Mucosa of gallbladder (tissue), 1 donor: ENCODE results near the gene WDR45B. TPM values are rescaled to one million over a fixed set of nuclear protein-coding genes. Genes with fewer than 3 reads are reported as not detected.

Source experiments
- DNase-seq: peaks from one replicate; pipeline ENCODE4 v3.0.0-alpha.2; 2020; ENCODE audit warnings: low spot score
- total RNA-seq: library from RNA; stranded (reverse); gene quantifications from one replicate; pipeline ENCODE4 v1.2.1, GENCODE V29; 2021
- donor health status: DM: no; HTN: no; CAD: no.

WDR45B gene
- total RNA-seq, result 86.6 TPM

DNA sequence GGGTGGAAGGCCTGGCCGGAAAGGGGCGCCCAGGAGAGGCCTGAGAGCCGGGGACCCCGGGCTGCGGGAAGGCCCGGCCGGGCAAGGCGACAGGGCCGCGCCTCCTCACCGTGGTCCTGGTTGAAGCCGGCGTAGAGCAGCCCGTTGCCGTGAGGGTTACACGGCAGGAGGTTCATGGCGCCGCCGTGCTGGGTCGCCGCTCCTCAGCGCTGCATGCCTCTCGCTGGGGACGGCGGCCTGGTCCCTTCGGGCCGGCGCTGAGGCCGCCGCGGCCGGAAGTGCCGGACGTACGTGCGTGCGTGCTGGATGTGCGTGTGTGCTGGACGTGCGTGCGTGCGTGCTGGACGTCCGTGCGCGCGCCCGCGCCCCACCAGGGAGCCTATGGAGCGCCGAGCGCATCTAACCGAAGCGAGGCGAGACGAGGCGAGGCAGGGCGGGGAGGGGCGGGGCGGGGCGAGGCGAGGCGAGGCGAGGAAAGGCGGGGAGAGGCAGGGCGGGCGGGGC, at the start of gene WDR45B:
Gene WDR45B (minus strand): TSS at position 280 of the 504 bp plus-strand sequence. CDS start 104 bp downstream, at position 176.
- DNase-seq, result peak; percentile 95

DNA sequence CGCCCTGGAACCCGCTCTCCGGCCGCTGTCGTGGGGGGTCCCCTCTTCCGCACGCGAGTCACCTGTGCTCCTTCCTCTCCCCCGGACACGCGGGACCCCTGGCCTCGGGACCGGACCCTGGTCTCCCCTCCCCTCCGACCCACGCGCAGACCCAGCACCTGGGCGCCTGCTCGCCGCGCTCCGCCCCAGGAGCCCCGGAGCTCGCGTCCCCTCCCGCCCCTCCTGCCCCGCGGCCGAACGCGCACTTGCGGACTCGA, 49.5 kb upstream of the WDR45B start:
- no peak for DNase-seq

DNA sequence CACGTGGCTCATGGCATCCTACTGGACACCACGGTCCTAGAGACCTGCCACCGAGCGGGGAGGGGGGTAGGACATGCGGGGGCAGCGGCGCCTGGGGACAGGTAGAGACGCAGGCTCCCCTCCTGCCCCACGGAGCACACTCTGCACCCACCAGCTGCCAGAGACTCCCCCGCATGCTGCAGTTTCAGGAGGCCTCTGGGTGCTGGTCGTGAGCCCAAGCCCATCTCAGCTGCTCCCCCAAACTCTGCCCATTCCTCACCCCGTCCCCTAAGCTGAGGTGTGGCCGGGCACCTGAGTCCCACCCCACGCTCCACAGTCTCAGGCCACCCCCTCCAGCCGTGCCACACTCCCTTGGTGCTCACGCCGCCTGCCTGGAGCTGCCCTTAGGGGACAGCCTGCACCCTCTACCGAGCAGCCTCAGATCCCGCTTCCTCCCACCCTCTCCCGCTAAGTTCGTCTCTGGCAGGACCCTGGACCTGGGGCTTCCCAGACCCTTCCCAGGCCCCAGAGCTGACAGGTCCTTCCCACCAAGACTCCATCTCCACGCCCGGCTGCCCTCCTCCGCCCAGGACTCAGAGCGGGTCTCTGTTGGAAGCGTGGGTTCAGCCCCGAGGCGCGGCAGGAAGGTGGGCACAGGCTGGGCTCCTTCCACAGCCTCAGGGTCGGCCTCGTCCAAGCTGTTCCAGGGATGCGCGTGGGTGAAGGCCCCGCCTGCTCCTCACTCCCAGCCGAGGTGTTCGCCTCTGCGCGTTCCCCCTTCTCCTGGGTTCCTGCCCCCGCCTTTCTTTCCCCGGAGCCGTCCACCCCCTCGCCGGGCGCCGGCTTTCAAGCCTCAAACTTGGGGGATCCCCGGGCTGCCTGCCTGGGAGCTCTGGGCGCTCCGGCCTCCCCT, 48.9 kb upstream of the WDR45B start:
- DNase-seq, result no peak

DNA sequence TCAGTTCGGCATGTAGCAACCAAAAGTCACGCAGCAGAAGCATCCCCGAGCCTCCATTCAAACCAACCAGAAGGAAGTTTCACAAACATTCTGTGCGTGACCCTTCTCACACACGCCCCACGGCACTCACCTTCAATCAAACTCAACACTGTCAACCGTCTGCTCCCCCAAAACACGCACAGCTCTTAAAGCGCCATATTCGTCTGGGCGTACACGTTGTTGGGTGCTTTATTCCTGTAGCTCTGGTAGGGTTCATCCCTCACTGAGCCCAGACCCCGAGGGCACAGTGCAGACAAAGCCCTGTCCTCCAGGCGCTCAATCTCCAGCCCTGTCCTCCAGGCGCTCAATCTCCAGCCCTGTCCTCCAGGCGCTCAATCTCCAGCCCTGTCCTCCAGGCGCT, 48.0 kb upstream of the WDR45B start:
- DNase-seq, result no peak

DNA sequence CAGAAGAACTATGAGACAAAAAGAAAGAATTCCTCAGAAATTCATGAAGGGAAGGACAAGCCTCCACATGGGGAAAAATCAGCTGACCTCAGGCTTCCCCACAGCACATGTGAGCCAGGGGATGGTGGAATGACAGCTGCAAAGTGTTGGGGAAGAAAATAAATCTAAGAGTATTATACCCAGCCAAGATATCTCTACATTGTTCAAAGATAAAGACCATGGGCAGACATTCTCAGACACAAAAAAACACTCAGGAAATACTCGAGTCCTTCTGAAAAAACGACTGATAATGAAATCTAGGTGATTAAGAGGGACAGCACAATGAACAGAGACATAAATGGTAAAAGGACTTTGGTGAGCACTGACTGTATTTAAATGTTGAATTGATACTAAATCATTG, 46.4 kb upstream of the WDR45B start:
- no peak for DNase-seq

DNA sequence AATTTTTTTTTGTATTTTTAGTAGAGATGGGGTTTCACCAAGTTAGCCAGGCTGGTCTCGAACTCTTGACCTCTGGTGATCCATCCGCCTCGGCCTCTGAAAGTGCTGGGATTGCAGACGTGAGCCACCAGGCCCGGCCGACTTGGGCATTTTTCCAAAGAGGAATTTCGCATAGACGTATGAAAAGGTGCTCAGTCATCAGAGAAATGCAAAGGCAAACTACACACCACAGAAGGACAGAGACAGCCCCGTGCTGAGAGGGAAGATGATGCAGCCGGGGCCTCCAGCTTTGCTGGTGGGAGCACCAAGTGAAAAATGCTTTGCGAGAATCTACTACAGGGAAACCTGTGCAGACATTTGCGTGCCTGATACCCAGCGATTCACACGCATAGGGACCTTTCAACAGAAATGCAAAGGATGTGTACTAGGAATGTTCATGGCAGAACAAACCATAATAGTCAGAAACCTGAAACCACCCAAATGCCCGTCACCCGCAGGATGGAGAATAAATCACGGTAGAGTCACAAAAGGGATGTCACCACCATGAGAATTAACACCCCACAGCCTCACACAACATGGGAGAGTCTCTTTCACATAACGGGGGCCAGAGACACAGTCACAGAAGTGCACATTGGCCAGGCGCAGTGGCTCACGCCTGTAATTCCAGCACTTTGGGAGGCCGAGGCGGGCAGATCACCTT, 45.1 kb upstream of the WDR45B start:
- DNase-seq, result no peak

DNA sequence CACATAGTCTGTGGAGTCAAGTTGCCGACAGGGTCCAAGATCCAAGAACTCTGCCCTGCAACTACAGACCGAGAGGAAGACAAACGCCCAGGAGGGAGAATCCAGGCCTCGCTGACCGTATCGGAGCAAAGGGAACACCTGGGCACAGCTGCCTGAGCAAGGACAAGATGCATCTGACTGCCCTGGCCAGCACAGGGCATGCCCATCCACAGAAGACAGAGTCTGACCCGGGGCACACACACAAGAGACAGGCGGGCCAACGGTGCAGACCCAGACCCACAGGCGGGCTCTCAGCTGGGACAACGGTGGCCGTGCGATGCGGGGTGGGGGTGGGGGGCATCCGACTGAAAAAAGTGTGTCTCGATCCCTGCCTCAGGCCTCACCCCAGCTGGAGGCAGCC, 44.0 kb upstream of the WDR45B start:
- no peak for DNase-seq

DNA sequence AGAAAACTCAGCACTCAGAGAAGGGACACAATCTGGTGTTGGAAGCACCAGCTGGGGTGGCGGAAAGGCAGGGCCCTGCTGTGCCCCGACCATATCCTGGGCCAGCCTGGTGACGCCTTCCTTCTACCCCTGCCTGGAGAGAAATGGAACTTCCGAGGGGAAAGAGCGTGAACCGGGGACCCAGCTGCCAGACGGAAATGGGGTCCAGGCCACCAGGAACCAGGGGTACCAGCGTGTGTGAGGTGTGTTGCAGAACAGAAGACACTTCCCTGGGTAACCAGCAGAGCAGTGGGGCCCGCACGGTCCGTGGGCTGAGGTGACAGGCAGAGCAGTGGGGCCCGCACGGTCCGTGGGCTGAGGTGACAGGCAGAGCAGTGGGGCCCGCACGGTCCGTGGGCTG, 43.5 kb upstream of the WDR45B start:
- no peak for DNase-seq

DNA sequence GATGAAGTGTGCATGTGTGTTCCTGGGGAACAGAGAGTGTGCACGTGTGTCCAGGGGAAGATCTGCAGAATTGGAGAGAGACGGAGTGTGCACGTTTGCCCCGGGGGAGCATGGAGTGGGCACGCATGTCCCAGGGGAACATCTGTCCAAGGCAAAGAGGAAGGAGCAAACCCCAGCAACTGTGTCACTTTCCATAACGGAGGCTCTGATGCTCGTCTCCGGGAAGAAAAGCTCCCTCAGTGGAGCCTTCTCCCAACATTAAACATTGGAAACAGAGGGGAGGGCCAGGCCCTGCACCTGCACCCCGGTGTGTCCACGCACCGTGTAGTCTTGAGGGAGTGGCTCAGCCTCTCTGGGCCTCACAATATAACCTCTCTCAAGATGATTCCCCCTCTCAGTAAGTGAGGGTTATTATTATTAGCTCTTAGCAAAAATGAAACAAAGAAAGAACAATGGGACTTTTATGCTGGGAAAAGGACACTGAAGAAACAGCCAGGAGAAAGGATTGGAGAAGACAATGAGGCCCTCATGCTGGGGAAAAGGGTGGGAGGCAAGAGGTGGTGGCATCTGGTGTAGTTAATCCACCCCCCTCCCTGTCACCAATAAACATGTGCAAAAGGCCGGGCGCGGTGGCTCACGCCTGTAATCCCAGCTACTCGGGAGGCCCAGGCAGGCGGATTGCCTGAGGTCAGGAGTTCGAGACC, 42.7 kb upstream of the WDR45B start:
- no peak for DNase-seq

DNA sequence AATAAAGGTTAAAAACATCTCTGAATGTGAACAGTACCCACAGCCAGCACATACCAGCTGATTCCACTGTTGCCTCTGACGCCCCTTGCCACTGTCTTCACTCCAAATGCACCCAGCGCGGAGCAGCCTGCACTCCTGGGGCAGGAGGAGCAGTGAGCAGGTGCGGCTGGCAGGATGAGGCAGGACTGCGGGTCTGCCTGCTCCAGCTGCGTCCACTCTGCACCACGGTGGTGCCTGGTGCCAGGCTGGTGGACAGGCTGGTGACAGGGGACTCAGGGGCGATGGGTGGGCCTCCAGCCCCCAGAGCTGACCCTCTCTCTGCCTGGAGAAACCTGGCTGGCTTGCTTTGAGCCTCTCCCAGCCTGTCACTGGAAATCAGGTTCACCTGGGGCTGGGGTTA, 40.8 kb upstream of the WDR45B start:
- DNase-seq, result no peak

DNA sequence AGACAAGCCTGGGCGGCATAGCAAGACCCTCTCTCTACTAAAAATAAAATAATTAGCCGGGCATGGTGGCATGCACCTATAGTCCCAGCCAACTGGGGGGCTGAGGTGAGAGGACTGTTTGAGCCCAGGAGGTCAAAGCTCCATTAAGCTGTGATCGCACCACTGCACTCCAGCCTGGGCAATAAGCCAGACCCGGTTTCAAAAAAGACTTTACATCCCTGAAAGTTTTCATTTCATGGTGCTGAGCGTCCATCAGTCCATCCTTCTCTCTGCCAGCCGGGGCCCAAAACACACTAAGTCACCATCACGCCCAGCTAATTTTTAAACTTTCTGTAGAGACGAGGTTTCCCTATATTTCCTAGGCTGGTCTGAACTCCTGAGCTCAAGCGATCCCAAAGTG, 39.6 kb upstream of the WDR45B start:
- DNase-seq, result no peak

DNA sequence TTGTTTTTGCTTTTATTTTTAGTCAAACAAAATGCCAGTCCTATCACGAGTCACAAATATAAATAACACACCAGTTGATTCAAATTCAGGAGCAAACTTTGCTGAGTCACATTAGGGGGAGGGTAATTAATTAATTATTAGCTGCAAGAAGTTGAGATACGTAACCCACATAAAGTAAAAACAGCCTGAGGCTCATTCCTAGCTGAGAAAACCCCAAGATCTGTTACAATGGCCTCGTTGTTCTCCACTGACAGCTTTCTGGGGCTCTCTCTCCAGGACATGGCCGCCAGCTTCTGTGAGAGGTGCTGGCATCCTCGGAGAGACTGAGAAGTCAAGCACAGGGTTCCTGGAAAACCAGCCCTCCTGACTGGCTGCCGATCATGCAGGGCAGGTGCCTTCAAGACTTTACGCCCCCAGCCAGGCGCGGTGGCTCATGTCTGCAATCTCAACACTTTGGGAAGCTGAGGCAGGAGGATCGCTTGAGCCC, 39.2 kb upstream of the WDR45B start:
- no peak for DNase-seq

DNA sequence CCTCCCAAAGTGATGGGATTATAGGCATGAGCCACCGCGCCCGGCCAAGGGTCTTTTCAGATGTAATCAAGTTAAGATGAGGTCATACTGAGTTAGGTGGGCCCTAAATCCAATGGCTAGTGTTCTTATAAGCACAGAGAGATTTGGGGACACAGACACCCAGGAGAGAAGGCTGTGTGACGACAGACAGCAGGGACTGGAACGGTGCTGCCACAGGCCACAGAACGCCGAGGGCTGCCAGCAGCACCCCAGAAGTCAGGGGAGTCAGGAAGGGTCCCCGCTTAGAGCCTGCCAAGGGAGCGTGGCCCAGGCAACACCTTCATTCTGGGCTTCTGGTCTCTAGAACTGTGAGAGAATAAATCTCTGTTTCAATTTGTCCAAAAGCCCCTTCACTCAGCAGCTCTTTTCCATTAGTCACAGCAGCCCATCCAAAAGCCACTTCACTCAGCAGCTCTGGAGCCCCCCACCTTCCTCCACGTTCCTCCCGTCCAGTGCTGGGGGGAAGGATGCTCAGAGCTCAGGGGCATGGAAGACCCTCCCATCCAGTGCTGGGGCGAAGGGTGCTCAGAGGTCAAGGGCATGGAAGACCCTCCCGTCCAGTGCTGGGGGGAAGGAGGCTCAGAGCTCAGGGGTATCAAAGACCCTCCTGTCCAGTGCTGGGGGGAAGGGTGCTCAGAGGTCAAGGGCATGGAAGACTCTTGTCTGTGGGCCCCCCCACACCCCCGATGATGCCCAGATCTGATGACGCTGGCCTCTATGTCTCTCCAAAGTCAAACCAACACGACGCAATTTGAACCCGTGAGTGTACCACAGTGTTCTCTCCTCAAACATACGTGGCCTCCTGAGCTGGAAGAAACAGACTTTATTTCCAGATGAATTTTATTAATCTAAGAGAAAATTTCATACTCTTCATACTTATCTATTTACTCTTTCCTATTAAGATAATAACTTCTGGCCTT, 38.4 kb upstream of the WDR45B start:
- DNase-seq, result no peak

DNA sequence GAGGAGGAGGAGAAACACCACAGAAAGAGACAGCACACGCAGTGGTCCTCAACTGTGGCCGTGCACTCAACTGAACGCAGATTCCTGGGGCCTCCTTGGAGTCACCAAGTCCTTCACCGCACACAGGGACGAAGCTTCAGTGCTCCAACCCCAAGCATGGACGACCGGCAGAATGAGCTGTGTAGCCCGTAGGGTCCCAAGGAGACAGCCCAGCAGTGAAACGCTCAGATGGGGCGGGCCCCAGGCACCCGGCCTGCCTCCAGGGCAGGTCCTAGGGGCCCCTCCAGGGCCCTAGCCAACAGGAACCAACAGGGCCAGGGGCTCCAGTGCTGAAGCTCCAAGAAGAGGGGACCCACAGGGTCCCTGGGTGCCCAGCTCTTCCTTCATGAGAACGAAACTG, 37.0 kb upstream of the WDR45B start:
- DNase-seq, result no peak

DNA sequence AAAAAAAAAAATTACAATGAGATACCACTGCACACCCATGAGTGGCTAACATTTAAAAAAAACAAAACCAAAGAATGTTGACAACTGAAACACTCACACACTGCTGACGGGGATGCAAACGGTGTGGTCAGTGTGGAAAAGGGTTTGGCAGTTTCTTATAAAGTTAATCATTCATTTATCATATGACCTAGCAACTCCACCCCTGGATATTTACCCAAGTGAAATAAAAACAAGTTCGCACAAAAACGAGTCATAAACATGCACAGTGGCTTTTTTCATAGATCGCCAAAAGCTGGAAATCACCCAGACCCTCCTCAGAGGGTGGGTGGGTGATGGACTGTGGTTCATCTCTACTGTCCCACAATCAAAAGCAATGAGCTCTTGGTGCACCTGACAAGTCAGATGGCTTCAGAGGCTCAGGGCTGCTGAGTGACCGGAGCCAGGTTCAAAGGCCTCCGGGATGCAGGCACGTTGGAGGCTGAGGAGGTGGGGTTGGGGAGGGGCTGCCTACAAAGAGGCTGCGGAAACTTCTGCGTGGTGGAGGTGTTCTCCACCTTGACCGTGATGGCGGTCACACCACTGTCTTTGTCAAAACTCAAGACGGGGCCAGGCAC, 36.1 kb upstream of the WDR45B start:
- DNase-seq, result peak; percentile 49

DNA sequence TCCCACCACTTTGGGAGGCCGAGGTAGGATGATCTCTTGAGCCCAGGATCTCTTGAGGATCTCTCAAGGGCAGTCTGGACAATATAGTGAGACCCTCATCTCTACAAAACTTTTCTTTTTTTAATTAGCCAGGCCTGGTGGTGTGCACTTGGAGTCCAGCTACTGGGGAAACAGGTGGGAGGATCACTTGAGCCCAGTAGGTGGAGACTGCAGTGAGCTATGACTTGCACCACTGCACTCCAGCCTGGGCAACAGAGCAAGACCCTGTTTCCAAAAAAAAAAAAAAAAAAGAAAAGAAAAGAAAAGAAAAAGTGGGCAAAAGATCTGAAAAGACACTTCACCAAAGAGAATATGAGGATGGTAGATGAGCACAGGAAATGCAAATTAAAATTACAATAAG, 35.3 kb upstream of the WDR45B start:
- no peak for DNase-seq

DNA sequence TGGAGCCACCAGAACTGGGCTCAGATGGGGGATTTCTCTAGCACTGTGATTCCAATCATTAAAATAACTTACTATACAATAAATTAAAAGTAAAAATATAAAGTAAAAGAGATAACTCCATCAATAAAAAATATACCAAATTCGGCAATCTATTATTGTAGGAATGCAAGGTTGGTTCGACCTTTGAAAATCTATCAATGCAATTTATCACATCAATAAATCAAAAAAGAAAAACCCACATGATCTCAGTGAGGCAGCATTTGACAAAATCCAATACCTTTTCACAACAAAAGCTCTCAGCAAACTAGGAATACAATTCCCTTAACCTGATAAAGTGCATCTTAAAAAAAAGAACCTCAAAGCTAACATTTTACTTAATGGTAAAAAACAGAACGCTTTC, 33.3 kb upstream of the WDR45B start:
- DNase-seq, result no peak

DNA sequence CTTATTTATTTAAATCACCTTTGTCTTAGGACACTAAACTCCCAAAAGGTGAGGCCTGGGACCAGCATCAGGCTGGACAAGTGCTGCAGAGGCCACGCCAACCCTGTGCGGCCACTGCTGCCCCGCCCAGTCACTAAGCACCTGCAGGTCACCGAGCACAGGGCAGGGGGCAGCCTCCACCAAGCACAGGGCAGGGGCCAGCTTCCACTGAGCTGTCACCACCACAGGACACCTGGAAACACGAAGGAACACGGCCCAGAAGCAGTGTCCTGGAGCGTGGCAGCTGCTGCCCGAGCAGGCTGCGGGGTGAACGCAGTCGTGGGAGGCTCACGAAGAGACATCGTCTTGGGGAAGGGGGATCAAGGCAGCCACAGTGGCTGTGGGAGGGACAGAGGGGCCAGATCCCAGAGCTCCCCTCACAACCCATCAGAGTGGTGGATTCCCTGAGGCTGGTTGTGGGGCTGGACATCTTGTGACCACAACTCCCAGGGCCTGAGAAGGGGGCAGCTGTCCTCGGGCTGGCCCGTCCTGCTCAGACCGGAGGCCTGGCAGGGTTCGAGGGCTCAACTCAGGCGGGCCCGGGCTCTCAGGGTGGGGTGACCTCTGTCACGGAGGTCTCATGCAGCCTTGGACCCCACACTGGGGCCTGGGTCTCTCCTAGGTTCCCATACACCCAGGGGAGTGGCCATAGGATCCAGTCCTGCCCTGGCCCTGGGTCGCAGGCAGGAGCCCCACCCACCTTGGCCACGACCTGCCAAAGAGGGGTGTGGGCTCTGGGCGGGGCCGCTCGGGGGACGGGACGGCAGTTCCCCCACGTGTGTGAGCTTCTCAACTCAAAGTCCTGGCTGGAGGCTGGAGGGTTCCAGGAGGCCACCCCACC, 31.6 kb upstream of the WDR45B start:
- no peak for DNase-seq

DNA sequence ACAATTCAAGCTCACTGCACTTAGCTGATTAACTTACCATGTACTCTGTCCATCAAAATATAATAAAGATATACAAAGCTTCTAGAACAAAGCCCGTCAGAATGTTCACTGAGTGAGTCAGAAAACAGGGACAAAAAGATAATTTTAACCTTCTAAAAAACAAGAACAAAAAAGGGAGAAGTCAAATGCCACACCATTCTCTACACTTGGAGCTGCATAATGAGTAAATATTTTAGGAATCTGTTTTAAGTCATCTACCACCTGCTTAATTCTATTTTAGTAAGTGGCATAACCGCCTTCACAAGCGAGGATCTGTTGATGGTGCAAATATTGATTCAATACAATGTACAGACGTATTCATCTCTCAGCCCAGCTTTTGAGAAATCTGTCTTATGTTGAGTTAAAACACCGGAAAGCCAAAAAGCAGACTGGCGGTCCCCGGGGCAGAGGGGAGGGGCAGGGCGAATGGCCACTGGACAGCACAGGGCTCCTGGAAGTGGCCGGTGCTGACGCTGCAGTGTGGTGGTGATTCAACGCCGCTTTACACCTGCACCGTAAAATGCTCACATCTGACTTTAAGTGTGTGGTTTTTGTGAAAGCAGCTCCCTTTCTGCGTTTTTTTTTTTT, 30.1 kb upstream of the WDR45B start:
- no peak for DNase-seq
